GM12864 (cell line): Measurements from ENCODE around the gene HOXA10.

ENCODE experiments used
- DNase-seq: peaks from one replicate; pipeline ENCODE4 v3.0.0-alpha.2; 2011; ENCODE audit warnings: low read depth
- H3K4me3 ChIP-seq: 2 replicates; pipeline ENCODE4 v1.5.1; 2011; ENCODE audit warnings: mild to moderate bottlenecking, low read depth, low read length, control low read depth
- TF ChIP-seq, protein P1 (sequence below): IDR thresholded peaks from 2 replicates; pipeline ENCODE4 v1.5.1; 2011; ENCODE audit warnings: low read depth, mild to moderate bottlenecking, moderate library complexity, low read length, control low read depth, inconsistent platforms; ENCODE audit errors: missing control alignments

HOXA10 gene

DNA sequence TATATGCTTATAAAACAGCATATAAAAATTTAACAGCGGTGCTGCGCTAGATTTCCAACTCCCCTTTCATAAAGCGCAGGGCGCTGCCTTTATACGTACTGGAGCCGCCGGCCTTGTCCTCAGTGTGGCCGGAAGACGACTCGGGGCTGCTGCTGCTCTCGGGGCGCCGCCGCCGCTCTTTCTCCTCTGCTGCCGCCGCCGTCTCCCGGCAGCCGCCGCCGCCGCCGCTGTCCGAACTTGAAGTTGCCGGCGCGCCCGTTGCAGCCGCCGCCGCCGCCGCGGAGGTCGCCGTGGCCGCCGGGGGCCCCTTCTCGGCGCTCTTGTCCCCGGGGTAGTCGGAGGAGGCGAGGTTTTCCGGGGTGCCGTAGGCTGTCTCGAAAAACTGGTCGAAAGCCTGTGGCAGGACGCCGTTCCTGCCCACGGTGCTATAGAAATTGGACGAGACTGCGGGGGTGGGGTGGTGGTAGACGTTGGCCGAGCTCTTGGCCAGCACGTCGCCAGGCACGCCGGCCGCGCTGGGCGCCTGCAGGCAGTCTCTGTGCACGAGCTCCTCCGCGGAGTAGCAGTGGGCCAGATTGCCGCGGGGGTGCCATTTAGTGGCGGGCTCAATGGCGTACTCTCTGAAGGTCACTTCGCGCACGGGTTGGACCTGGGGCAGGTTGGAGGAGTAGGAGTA, 10.4 kb upstream of the HOXA10 start:
- peak overlapping the region; percentile 24 for H3K4me3 ChIP-seq
- no peak for DNase-seq
- TF ChIP-seq, protein P1, sequence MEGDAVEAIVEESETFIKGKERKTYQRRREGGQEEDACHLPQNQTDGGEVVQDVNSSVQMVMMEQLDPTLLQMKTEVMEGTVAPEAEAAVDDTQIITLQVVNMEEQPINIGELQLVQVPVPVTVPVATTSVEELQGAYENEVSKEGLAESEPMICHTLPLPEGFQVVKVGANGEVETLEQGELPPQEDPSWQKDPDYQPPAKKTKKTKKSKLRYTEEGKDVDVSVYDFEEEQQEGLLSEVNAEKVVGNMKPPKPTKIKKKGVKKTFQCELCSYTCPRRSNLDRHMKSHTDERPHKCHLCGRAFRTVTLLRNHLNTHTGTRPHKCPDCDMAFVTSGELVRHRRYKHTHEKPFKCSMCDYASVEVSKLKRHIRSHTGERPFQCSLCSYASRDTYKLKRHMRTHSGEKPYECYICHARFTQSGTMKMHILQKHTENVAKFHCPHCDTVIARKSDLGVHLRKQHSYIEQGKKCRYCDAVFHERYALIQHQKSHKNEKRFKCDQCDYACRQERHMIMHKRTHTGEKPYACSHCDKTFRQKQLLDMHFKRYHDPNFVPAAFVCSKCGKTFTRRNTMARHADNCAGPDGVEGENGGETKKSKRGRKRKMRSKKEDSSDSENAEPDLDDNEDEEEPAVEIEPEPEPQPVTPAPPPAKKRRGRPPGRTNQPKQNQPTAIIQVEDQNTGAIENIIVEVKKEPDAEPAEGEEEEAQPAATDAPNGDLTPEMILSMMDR, result no peak

DNA sequence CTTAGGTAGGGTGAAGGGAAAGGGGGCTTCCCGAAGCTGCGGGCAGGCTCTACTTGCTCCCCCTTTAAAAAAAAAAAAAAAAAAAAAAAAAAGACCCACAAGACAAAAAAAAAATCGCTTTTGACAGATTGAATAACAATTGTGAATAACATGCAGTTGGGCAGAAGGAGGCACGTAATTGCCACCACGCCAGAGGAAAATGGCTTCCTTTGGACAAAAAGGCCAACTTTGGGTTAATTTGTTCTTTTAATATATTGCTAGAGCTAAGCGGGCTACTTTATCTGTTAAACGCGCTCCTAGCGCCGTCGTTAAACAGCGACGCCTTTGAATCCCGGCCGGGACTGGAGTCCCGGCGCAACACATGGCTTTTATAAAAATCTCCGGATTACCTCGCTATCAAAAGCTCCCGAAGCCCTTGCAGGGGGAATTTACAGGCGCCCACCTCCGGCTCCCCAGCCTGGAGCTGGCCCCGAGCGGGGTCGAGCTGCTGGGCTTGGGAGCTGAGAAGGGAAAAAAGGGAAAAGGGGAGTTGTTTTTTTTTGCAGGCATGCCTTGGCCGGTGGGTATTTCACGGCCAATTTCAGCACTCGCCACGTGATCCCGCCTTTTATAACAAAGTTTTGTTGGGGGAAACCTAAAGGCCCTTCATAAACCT, 9.7 kb upstream of the HOXA10 start:
- H3K4me3 ChIP-seq, result peak overlapping the region; percentile 24
- no peak for DNase-seq
- TF ChIP-seq, protein P1, result no peak

DNA sequence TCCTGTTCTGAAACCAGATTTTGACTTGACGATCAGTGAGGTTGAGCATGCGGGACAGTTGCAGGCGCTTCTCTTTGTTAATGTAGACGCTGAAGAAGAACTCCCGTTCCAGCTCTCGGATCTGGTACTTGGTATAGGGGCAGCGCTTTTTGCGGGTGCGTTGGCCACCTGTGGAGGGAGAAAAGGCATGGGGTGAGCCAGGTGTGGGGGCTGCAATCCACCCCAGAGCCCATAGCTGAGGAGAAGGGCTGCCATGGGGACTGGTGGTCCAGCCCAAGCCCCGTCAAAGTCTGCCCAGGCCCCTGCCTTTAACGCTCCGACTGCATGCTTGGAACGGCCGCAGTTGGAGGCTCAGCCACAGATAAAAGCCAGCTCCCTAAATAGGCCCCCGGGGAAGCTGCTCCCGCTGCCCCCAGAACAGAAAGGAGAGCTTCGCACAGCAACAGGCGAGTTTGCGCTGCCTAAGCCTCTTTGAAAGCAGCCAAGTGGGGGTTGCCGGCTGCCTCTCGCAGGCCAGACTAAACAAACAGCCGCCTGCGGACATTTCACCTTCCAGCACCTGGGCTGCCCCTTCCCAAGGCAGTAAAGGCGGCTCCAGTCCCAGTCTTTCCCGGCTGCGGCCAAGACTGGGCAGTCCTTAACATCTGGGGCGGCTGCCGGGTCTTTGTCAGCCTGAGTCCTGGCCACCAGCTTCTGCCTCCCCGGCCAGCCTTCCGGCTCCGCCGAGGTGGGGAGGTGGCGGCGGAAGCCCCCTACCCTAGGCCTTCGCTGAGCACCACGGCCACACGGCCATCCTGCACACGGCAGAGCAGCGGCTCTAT, 9.0 kb upstream of the HOXA10 start:
- TF ChIP-seq, protein P1, result no peak
- no peak overlapping the region for H3K4me3 ChIP-seq
- DNase-seq, result no peak

DNA sequence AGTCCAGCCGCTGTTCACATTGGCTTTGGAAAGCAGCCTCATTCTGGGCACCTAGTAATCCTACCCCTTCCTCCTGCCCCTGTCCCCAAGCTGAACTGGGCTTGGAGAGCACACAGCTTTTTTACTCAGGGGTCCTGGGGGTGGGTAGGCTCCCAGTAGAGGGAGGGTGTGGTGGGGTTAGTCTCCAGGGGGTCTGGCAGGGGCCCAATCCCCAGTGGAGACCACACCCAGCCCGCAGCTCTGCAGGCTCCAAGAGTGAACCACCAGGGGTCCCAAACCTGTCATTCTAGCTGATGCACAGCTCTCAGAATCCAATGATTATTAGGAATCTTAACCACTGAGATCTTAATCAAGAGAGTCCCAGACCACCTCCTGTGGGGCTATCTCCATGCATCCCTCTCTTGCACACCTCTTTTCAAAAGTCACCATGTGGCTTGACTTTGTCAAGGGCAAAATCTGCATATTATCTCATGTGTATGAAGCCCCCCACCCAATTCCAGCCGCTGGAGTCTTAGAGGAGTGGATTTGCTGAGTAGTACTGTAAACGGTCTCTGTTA, 8.2 kb upstream of the HOXA10 start:
- DNase-seq, result no peak
- TF ChIP-seq, protein P1, result no peak
- no peak overlapping the region for H3K4me3 ChIP-seq

DNA sequence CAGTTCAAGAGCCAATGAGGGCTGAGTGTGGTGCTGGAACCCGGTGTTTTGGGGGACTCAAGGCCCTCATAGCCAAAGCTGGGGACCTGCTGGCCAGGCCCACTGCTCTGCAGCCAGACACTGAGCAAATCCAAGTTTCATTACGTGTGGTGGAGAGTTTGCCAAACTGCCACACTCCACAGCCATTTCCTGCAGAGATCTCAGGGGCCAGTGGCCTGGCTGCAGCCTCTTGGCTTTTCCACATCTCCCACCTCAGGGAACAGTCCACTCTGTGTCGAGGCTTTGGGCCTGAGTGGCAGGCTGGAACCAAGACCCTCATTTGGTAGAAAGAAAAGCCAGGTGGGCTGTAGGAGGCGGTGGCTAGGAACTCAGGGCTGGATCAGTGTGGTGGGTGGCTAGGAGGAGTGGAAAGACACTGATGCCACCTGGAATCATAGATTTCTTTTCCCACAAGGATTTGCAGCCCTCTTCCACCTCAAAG, 7.7 kb upstream of the HOXA10 start:
- no peak for DNase-seq
- H3K4me3 ChIP-seq, result no peak overlapping the region
- TF ChIP-seq, protein P1, result no peak

DNA sequence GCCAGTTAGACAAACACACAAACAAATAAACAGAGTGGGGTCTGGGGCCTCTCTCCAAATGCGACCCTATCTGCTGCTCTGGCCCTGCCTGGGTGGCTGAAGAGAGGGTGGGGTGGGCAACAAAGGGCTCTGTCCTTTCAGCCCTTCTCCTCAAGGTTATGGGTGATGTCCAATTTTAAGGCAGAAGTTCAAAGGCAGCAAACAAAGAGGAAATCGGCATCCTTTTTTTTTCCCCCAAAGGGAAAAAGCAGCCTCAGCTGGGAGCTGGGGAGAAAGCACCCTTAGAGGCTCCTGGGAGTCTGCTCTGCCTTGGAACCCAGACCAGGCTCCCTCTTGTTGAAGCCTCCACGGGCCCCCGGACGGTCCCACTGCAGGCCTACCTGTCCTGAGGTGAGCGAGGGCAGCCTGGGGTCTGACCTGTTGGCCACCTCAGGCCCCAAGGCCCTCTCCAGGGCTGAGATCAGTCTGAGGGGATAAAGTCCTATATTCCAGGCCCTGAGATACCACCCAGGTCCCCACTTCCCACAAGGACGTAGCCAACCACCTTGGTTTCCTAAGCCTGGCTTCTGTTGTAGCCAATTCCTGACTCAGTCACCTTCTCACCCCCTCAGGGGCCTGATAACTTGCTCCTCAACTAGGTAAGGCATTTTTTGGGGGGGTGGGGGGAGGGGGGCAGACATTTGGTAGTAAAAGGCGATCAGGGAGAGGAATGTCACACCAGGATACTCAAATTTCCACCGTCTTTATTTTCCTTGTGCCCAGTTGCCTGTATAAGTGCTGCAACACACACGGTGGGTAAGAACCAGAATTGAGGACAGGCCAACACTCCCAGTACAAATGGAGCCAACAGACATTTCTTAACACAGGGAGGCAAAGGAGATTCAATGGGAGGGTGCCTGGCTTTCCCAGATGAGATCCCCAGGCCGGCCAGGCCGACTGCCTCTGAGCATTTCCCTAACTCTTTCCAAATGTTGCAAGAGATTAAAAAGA, 6.6 kb upstream of the HOXA10 start:
- TF ChIP-seq, protein P1, result no peak
- DNase-seq, result no peak
- H3K4me3 ChIP-seq, result no peak overlapping the region
